Measurements from ENCODE around the gene RGS10.
A peak's percentile ranks its signal among the peaks of the same experiment; 100 is the strongest.

The RGS10 gene

GRCh38 chr10:119543814-119544642, 1.5 kb upstream of the RGS10 start:
- H3K9me3 Mint-ChIP-seq: no peaks in the 10 kb centered on the region
- H3K4me1 Mint-ChIP-seq (ENCODE audit: low read depth): peaks cover 31% of the 10 kb centered on the region
- H3K4me3 Mint-ChIP-seq: peak overlapping the region; percentile 86
- H3K27me3 Mint-ChIP-seq (ENCODE audit: low read depth): peaks cover 27% of the 10 kb centered on the region
- H3K27ac Mint-ChIP-seq: peak overlapping the region; percentile 73
- peaks cover 10% of the 10 kb centered on the region for H3K36me3 Mint-ChIP-seq (ENCODE audit: low read depth)

GRCh38 chr10:119542988-119543813, 682 bp upstream of the RGS10 start:
- Mint-ChIP-seq H3K9me3 (no peaks in the 10 kb centered on the region), H3K4me3 (peak overlapping the region; percentile 86), H3K4me1 (ENCODE audit: low read depth) (peaks cover 39% of the 10 kb centered on the region), H3K27ac (peak overlapping the region; percentile 73), H3K36me3 (ENCODE audit: low read depth) (peaks cover 10% of the 10 kb centered on the region), H3K27me3 (ENCODE audit: low read depth) (peaks cover 19% of the 10 kb centered on the region)

GRCh38 chr10:119541459-119542356, 811 bp downstream of the RGS10 start:
- H3K4me3 Mint-ChIP-seq: peak overlapping the region; percentile 82
- peak overlapping the region; percentile 78 for H3K27ac Mint-ChIP-seq

GRCh38 chr10:119541046-119541445, 1.5 kb downstream of the RGS10 start:
- peaks cover 4% of the 10 kb centered on the region for H3K27me3 Mint-ChIP-seq (ENCODE audit: low read depth)

More at GRCh38 chr10:119541459-119542356, 811 bp downstream of the RGS10 start:
- Mint-ChIP-seq H3K4me1 (ENCODE audit: low read depth) (peaks cover 51% of the 10 kb centered on the region), H3K27me3 (ENCODE audit: low read depth) (peaks cover 10% of the 10 kb centered on the region), H3K9me3 (no peaks in the 10 kb centered on the region), H3K36me3 (ENCODE audit: low read depth) (peaks cover 12% of the 10 kb centered on the region)

GRCh38 chr10:119540038-119540437, 2.5 kb downstream of the RGS10 start:
- peaks cover 66% of the 10 kb centered on the region for H3K4me1 Mint-ChIP-seq (ENCODE audit: low read depth)
- peak overlapping the region; percentile 82 for H3K4me3 Mint-ChIP-seq
- H3K27me3 Mint-ChIP-seq (ENCODE audit: low read depth): no peaks in the 10 kb centered on the region
- H3K27ac Mint-ChIP-seq: peak overlapping the region; percentile 79
- H3K36me3 Mint-ChIP-seq (ENCODE audit: low read depth): peaks cover 18% of the 10 kb centered on the region
- H3K9me3 Mint-ChIP-seq: no peaks in the 10 kb centered on the region

More at GRCh38 chr10:119541046-119541445, 1.5 kb downstream of the RGS10 start:
- Mint-ChIP-seq H3K36me3 (ENCODE audit: low read depth) (peaks cover 12% of the 10 kb centered on the region), H3K4me3 (peak overlapping the region; percentile 82), H3K4me1 (ENCODE audit: low read depth) (peaks cover 58% of the 10 kb centered on the region), H3K27ac (peak overlapping the region; percentile 78), H3K9me3 (no peaks in the 10 kb centered on the region)

GRCh38 chr10:119539359-119539825, 3.1 kb downstream of the RGS10 start:
- Mint-ChIP-seq H3K27ac (peak overlapping the region; percentile 90), H3K4me1 (ENCODE audit: low read depth) (peaks cover 66% of the 10 kb centered on the region), H3K4me3 (peak overlapping the region; percentile 86), H3K9me3 (no peaks in the 10 kb centered on the region), H3K27me3 (ENCODE audit: low read depth) (no peaks in the 10 kb centered on the region), H3K36me3 (ENCODE audit: low read depth) (peaks cover 20% of the 10 kb centered on the region)

- Mint-ChIP-seq H3K9me3 (no peaks in the 10 kb centered on the region), H3K36me3 (ENCODE audit: low read depth) (peaks cover 20% of the 10 kb centered on the region), H3K27ac (peak overlapping the region; percentile 90), H3K4me3 (peak overlapping the region; percentile 86), H3K27me3 (ENCODE audit: low read depth) (no peaks in the 10 kb centered on the region), H3K4me1 (ENCODE audit: low read depth) (peaks cover 62% of the 10 kb centered on the region)
Observed at GRCh38 chr10:119538632-119539358, 3.7 kb downstream of the RGS10 start.

GRCh38 chr10:119537953-119538630, 4.4 kb downstream of the RGS10 start:
- Mint-ChIP-seq H3K9me3 (no peaks in the 10 kb centered on the region), H3K36me3 (ENCODE audit: low read depth) (peaks cover 21% of the 10 kb centered on the region), H3K4me1 (ENCODE audit: low read depth) (peaks cover 60% of the 10 kb centered on the region), H3K27me3 (ENCODE audit: low read depth) (no peaks in the 10 kb centered on the region), H3K27ac (peak overlapping the region; percentile 90), H3K4me3 (peak overlapping the region; percentile 86)

- Mint-ChIP-seq H3K4me1 (ENCODE audit: low read depth) (peaks cover 67% of the 10 kb centered on the region), H3K4me3 (peak overlapping the region; percentile 16), H3K9me3 (no peaks in the 10 kb centered on the region), H3K36me3 (ENCODE audit: low read depth) (peaks cover 23% of the 10 kb centered on the region), H3K27ac (peak overlapping the region; percentile 16), H3K27me3 (ENCODE audit: low read depth) (no peaks in the 10 kb centered on the region)
Observed at GRCh38 chr10:119536508-119537025, 6.0 kb downstream of the RGS10 start.

- H3K36me3 Mint-ChIP-seq (ENCODE audit: low read depth): peaks cover 21% of the 10 kb centered on the region
- peaks cover 67% of the 10 kb centered on the region for H3K4me1 Mint-ChIP-seq (ENCODE audit: low read depth)
- H3K27ac Mint-ChIP-seq: peak overlapping the region; percentile 21
- H3K27me3 Mint-ChIP-seq (ENCODE audit: low read depth): no peaks in the 10 kb centered on the region
- peak overlapping the region; percentile 13 for H3K4me3 Mint-ChIP-seq
- no peaks in the 10 kb centered on the region for H3K9me3 Mint-ChIP-seq
Observed at GRCh38 chr10:119535837-119536507, 6.5 kb downstream of the RGS10 start.

- H3K36me3 Mint-ChIP-seq (ENCODE audit: low read depth): peaks cover 18% of the 10 kb centered on the region
Observed at GRCh38 chr10:119535305-119535704, 7.2 kb downstream of the RGS10 start.

GRCh38 chr10:119533473-119533872, 9.0 kb downstream of the RGS10 start:
- H3K9me3 Mint-ChIP-seq: no peaks in the 10 kb centered on the region
- peaks cover 45% of the 10 kb centered on the region for H3K4me1 Mint-ChIP-seq (ENCODE audit: low read depth)
- no peak overlapping the region for H3K4me3 Mint-ChIP-seq
- H3K36me3 Mint-ChIP-seq (ENCODE audit: low read depth): peaks cover 20% of the 10 kb centered on the region
- H3K27me3 Mint-ChIP-seq (ENCODE audit: low read depth): no peaks in the 10 kb centered on the region
- no peak overlapping the region for H3K27ac Mint-ChIP-seq

More at GRCh38 chr10:119535305-119535704, 7.2 kb downstream of the RGS10 start:
- Mint-ChIP-seq H3K4me1 (ENCODE audit: low read depth) (peaks cover 62% of the 10 kb centered on the region), H3K9me3 (no peaks in the 10 kb centered on the region), H3K27ac (peak overlapping the region; percentile 21), H3K27me3 (ENCODE audit: low read depth) (no peaks in the 10 kb centered on the region), H3K4me3 (no peak overlapping the region)

Data from T-helper 1 cell treated with Interleukin-12 subunit alpha and Interleukin-12 subunit beta and Interleukin-4 antibody, amounts not matched to agents 30 μg/mL and 1 μg/mL, for 36 hours (primary cell).